Suppressor macrophage treated with lipopolysaccharide for 1 hour (primary cell): ENCODE measurements around the gene HNRNPR.
"Not testable (repeated sequence)": the region's sequence is repeated elsewhere in the genome, so short reads cannot be mapped to it uniquely, and the experiment has no call there.

Experiments used
- DNase-seq, 3 donors: peaks; one replicate each; pipeline ENCODE4 v3.0.0-alpha.2; 2020 to 2022

The HNRNPR gene

GRCh38 chr1:23344111-23344986 lies at the start of gene HNRNPR:
Gene HNRNPR (minus strand): TSS chr1:23344284. CDS start chr1:23341008, 3,276 bp downstream.
- DNase-seq = peak; percentile 100

GRCh38 chr1:23393706-23394105 lies 49.6 kb upstream of the HNRNPR start:
- DNase-seq = no peak

GRCh38 chr1:23392125-23392855 lies 48.2 kb upstream of the HNRNPR start:
- DNase-seq = no peak

- DNase-seq = no peak
Observed at GRCh38 chr1:23389837-23390321, 45.8 kb upstream of the HNRNPR start.

GRCh38 chr1:23387494-23387893 lies 43.4 kb upstream of the HNRNPR start:
- no peak for DNase-seq

GRCh38 chr1:23385119-23385621 lies 41.1 kb upstream of the HNRNPR start:
- DNase-seq = no peak

GRCh38 chr1:23384312-23385058 lies 40.4 kb upstream of the HNRNPR start:
- DNase-seq = peak; percentile 53 to 66 (median 60)

GRCh38 chr1:23383577-23384311 lies 39.7 kb upstream of the HNRNPR start:
- DNase-seq = no peak

GRCh38 chr1:23381233-23381885 lies 37.3 kb upstream of the HNRNPR start:
- DNase-seq = no peak

GRCh38 chr1:23380719-23381118 lies 36.6 kb upstream of the HNRNPR start:
- no peak for DNase-seq

GRCh38 chr1:23380236-23380635 lies 36.2 kb upstream of the HNRNPR start:
- DNase-seq = not testable (repeated sequence)

GRCh38 chr1:23376890-23377811 lies 33.1 kb upstream of the HNRNPR start:
- DNase-seq = no peak

- not testable (repeated sequence) for DNase-seq
Observed at GRCh38 chr1:23374079-23374735, 30.1 kb upstream of the HNRNPR start.

GRCh38 chr1:23371987-23372880 lies 28.1 kb upstream of the HNRNPR start:
- DNase-seq = peak; percentile 41 to 69 (median 67)

GRCh38 chr1:23370709-23371584 lies 26.9 kb upstream of the HNRNPR start:
- no peak for DNase-seq

GRCh38 chr1:23370330-23370708 lies 26.2 kb upstream of the HNRNPR start:
- no peak for DNase-seq

GRCh38 chr1:23369335-23370013 lies 25.4 kb upstream of the HNRNPR start, which contains the start of gene ZNF436:
Gene ZNF436 (minus strand): TSS chr1:23369836. CDS start chr1:23368005, 1,831 bp downstream.
- DNase-seq = peak; percentile 38 to 73 (median 62)
